ENCODE measurements around the gene EPN2.

GRCh38 chr17:19347323-19348080 lies 110.3 kb downstream of the EPN2 start:
- TF ChIP-seq PKNOX1 (IDR thresholded peaks at IDR 0.05) = no peak
- no peak for TF ChIP-seq HDGF (IDR thresholded peaks at IDR 0.05; ENCODE audit: borderline replicate concordance)
- TF ChIP-seq ELF4 (IDR thresholded peaks at IDR 0.05) = no peak
- TF ChIP-seq ZNF384 (IDR thresholded peaks at IDR 0.05) = no peak
- TF ChIP-seq ARNT (IDR thresholded peaks at IDR 0.05) = no peak
- TF ChIP-seq FOXM1 (IDR thresholded peaks at IDR 0.05; ENCODE audit: borderline replicate concordance) = no peak
- TF ChIP-seq LEF1 (IDR thresholded peaks at IDR 0.05; ENCODE audit: borderline replicate concordance) = no peak
